GM12874 (cell line): ENCODE measurements around the gene SETD3.

Experiments used
- CTCF ChIP-seq: IDR thresholded peaks from 2 replicates; pipeline ENCODE4 v1.5.1; 2011; ENCODE audit warnings: low read depth, mild to moderate bottlenecking, control low read depth, low read length, moderate library complexity; ENCODE audit not compliant: insufficient read depth

The SETD3 gene

GRCh38 chr14:99354166-99354875 lies 126.3 kb downstream of the SETD3 start:
- TF ChIP-seq CTCF, result no peak

- no peak for TF ChIP-seq CTCF
Observed at GRCh38 chr14:99352688-99353280, 127.9 kb downstream of the SETD3 start.

- TF ChIP-seq CTCF, result no peak
Observed at GRCh38 chr14:99351166-99352007, 129.3 kb downstream of the SETD3 start.

- TF ChIP-seq CTCF, result no peak
Observed at GRCh38 chr14:99350751-99351150, 129.9 kb downstream of the SETD3 start.

- no peak for TF ChIP-seq CTCF
Observed at GRCh38 chr14:99349721-99350495, 130.8 kb downstream of the SETD3 start.

GRCh38 chr14:99348816-99349614 lies 131.6 kb downstream of the SETD3 start:
- no peak for TF ChIP-seq CTCF
